Uterus (tissue), 4 donors: ENCODE results near the gene AP3D1. TPM values are rescaled to one million over a fixed set of nuclear protein-coding genes. Genes with fewer than 3 reads are reported as not detected.
"Not testable (repeated sequence)": the region's sequence is repeated elsewhere in the genome, so short reads cannot be mapped to it uniquely, and the experiment has no call there.

Experiments used
- DNase-seq, 2 donors: peaks; one replicate each; pipeline ENCODE4 v3.0.0-alpha.2; 2019 to 2020
- H3K27ac ChIP-seq, 2 donors: fragments of 200-600 bp; sonication (generic); 1 replicate in 1 of 2; 2 replicates in 1 of 2; pipeline ENCODE4 v1.5.1; 2016 to 2018
- H3K27me3 ChIP-seq, 2 donors: fragments of 200-600 bp; sonication (generic); one replicate each; pipeline ENCODE4 v1.5.1; 2018 to 2019; ENCODE audit warnings: control low read depth in 1 of 2
- H3K36me3 ChIP-seq, 2 donors: fragments of 200-600 bp; sonication (generic); one replicate each; pipeline ENCODE4 v1.5.1; 2019; ENCODE audit warnings: control low read depth in 1 of 2
- H3K4me1 ChIP-seq, 2 donors: fragments of 200-600 bp; sonication (generic); one replicate each; pipeline ENCODE4 v1.5.1; 2018 to 2019; ENCODE audit warnings: control low read depth in 1 of 2
- H3K4me3 ChIP-seq, 2 donors: fragments of 200-600 bp; sonication (generic); 1 replicate in 1 of 2; 2 replicates in 1 of 2; pipeline ENCODE4 v1.5.1; 2018 to 2019; ENCODE audit warnings: mild to moderate bottlenecking in 1 of 2
- H3K9me3 ChIP-seq, 2 donors: fragments of 200-600 bp; sonication (generic); one replicate each; pipeline ENCODE4 v1.5.1; 2019; ENCODE audit warnings: control low read depth in 1 of 2
- CTCF ChIP-seq, 4 experiments: fragments of 200-600 bp in 2 of 4; fragments of 450-650 bp in 2 of 4; sonication (generic) in 2 of 4; IDR thresholded peaks; one replicate each; pipeline ENCODE4 v1.5.1; 2016 to 2019; ENCODE audit warnings: antibody characterized with exemption in 4 of 4, mild to moderate bottlenecking in 2 of 4, moderate library complexity in 1 of 4
- POLR2A ChIP-seq, 2 donors: fragments of 450-650 bp; IDR thresholded peaks; one replicate each; pipeline ENCODE4 v1.6.1; 2016; ENCODE audit warnings: antibody characterized with exemption in 2 of 2, mild to moderate bottlenecking in 1 of 2, moderate library complexity in 1 of 2
- intact Hi-C: fragments of 100-400 bp; cut with DNase I; formaldehyde crosslinking; loops from one replicate; pipeline ENCODE4 v1.15.1; 2023; ENCODE audit warnings: low total_unique reads
- total RNA-seq, 4 donors: library from RNA; depleted of rRNA in 3 of 4; stranded (reverse); fragments of >200 nt in 3 of 4; gene quantifications; one replicate each; pipeline versions ENCODE4 v1.1.0 to v1.2.4, GENCODE V29; 2014 to 2023
- donor health status: DM: yes; HTN: yes; CAD: no.

Gene AP3D1
- total RNA-seq, 4 donors from 2014 or later = 33.8 to 97.5 (median 49.8) TPM

- TF ChIP-seq POLR2A (IDR thresholded peaks at IDR 0.05) (peak in 1 of 2 donors; percentile 16), CTCF (IDR thresholded peaks at IDR 0.05) (peak in 3 of 4 experiments; percentile 45 to 50 (median 49))
- peak; percentile 99 to 100 for DNase-seq
- Histone ChIP-seq H3K4me3 (peak within 1 kb of the TSS; percentile 67 to 74), H3K27me3 (no peaks in the 10 kb centered on the region), H3K9me3 (no peaks in the 10 kb centered on the region), H3K36me3 (no peaks in the 10 kb centered on the region), H3K4me1 (peaks cover 0 to 5% of the 10 kb centered on the region in 2 donors), H3K27ac (peak within 1 kb of the TSS; percentile 94 to 97)
- intact Hi-C loops = no loop called here
Observed at GRCh38 chr19:2096480-2097202, 54.7 kb downstream of the AP3D1 start, which contains the start of gene IZUMO4. Gene IZUMO4 (plus strand): TSS chr19:2096915. CDS start chr19:2096946, 31 bp downstream.

GRCh38 chr19:2096034-2096479, 55.3 kb downstream of the AP3D1 start, which contains the start of gene MOB3A:
Gene MOB3A (minus strand): TSS chr19:2096326. CDS start chr19:2078560, 17,766 bp downstream.
- Histone ChIP-seq H3K27me3 (no peaks in the 10 kb centered on the region), H3K27ac (peak within 1 kb of the TSS; percentile 94 to 97), H3K4me3 (peak within 1 kb of the TSS; percentile 67 to 74), H3K4me1 (peaks cover 0 to 8% of the 10 kb centered on the region in 2 donors), H3K9me3 (no peaks in the 10 kb centered on the region), H3K36me3 (no peaks in the 10 kb centered on the region)
- TF ChIP-seq CTCF (IDR thresholded peaks at IDR 0.05) (peak; percentile 40 to 70 (median 60)), POLR2A (IDR thresholded peaks at IDR 0.05) (peak; percentile 65 to 87)
- DNase-seq = peak in 1 of 2 donors; percentile 90
- intact Hi-C loops = no loop called here

GRCh38 chr19:2091926-2092525, 59.3 kb downstream of the AP3D1 start:
- H3K27me3 ChIP-seq, H3K4me1 ChIP-seq, H3K36me3 ChIP-seq, H3K9me3 ChIP-seq, H3K4me3 ChIP-seq, intact Hi-C loops, DNase-seq: not testable (repeated sequence)
- H3K27ac ChIP-seq = peak overlapping the region; percentile 58 to 97

- TF ChIP-seq CTCF (IDR thresholded peaks at IDR 0.05) = no peak
- TF ChIP-seq POLR2A (IDR thresholded peaks at IDR 0.05) = no peak
- no peak for DNase-seq
- no peak overlapping the region for H3K4me3 ChIP-seq
- H3K27ac ChIP-seq = peak overlapping the region; percentile 35 to 42
- peaks cover 0 to 6% of the 10 kb centered on the region in 2 donors for H3K4me1 ChIP-seq
- H3K36me3 ChIP-seq = no peaks in the 10 kb centered on the region
- H3K9me3 ChIP-seq = no peaks in the 10 kb centered on the region
- no peaks in the 10 kb centered on the region for H3K27me3 ChIP-seq
- intact Hi-C loops = no loop called here
Observed at GRCh38 chr19:2089727-2090053, 61.7 kb downstream of the AP3D1 start.

- no peaks in the 10 kb centered on the region for H3K9me3 ChIP-seq
- H3K36me3 ChIP-seq = no peaks in the 10 kb centered on the region
- intact Hi-C loops = no loop called here
- H3K27me3 ChIP-seq = no peaks in the 10 kb centered on the region
- TF ChIP-seq CTCF (IDR thresholded peaks at IDR 0.05) (no peak), POLR2A (IDR thresholded peaks at IDR 0.05) (no peak)
- no peak overlapping the region for H3K4me3 ChIP-seq
- no peak for DNase-seq
- peak overlapping the region in 1 of 2 donors; percentile 42 for H3K27ac ChIP-seq
- H3K4me1 ChIP-seq = peaks cover 0 to 6% of the 10 kb centered on the region in 2 donors
Observed at GRCh38 chr19:2089001-2089711, 62.2 kb downstream of the AP3D1 start.
